Stimulated activated CD8-positive, alpha-beta memory T cell treated with anti-CD3 and anti-CD28 coated beads, Interleukin-7, amount 100 ng/mL, for 24 hours (primary cell): Measurements from ENCODE around the gene DNPEP.

Experiments
- DNase-seq: peaks from one replicate; pipeline ENCODE4 v3.0.0-alpha.2; 2020; ENCODE audit warnings: low read depth

DNPEP gene

GRCh38 chr2:219358170-219359075, 29.3 kb downstream of the DNPEP start:
- no peak for DNase-seq

- DNase-seq = no peak
These were observed 30.9 kb downstream of the DNPEP start for GRCh38 chr2:219356834-219357233.

- DNase-seq = no peak
These were observed 33.1 kb downstream of the DNPEP start for GRCh38 chr2:219354582-219354981.

GRCh38 chr2:219353129-219353528, 34.6 kb downstream of the DNPEP start:
- no peak for DNase-seq

GRCh38 chr2:219352448-219353023, 35.2 kb downstream of the DNPEP start:
- DNase-seq = peak; percentile 53

GRCh38 chr2:219350710-219351221, 36.9 kb downstream of the DNPEP start:
- no peak for DNase-seq

- DNase-seq = no peak
These were observed 37.5 kb downstream of the DNPEP start for GRCh38 chr2:219350215-219350614.

GRCh38 chr2:219344751-219345430, 42.8 kb downstream of the DNPEP start:
- no peak for DNase-seq

- no peak for DNase-seq
These were observed 52.3 kb downstream of the DNPEP start for GRCh38 chr2:219335373-219335786.

- no peak for DNase-seq
These were observed 53.6 kb downstream of the DNPEP start for GRCh38 chr2:219334076-219334475.

GRCh38 chr2:219332542-219332941, 55.2 kb downstream of the DNPEP start, which contains the start of gene RESP18:
Gene RESP18, minus strand, starts transcription at chr2:219332744.
- DNase-seq = no peak

- DNase-seq = no peak
These were observed 56.0 kb downstream of the DNPEP start for GRCh38 chr2:219331560-219332213.

- no peak for DNase-seq
These were observed 60.0 kb downstream of the DNPEP start for GRCh38 chr2:219327719-219328118.

- no peak for DNase-seq
These were observed 61.9 kb downstream of the DNPEP start for GRCh38 chr2:219325657-219326315.

- DNase-seq = no peak
These were observed 62.6 kb downstream of the DNPEP start for GRCh38 chr2:219325136-219325535.

- no peak for DNase-seq
These were observed 64.3 kb downstream of the DNPEP start for GRCh38 chr2:219323434-219323833.
